ENCODE data around the gene SYT7.

- no peak for TF ChIP-seq CTCF (tag by site-specific recombination; IDR thresholded peaks at IDR 0.05)
- no peak for TF ChIP-seq ZNF670 (tag by site-specific recombination; IDR thresholded peaks at IDR 0.05; ENCODE audit: low read depth)
- TF ChIP-seq ZNF704 (tag by site-specific recombination; IDR thresholded peaks at IDR 0.05): no peak
- TF ChIP-seq SETDB1 (IDR thresholded peaks at IDR 0.05; ENCODE audit: insufficient read length, low read length): no peak
- TF ChIP-seq ZBTB21 (tag by site-specific recombination; IDR thresholded peaks at IDR 0.05): no peak
These were observed 66.6 kb downstream of the SYT7 start for GRCh38 chr11:61514050-61514917.
